ENCODE results near the gene ANGPTL4. TPM values are rescaled to one million over a fixed set of nuclear protein-coding genes. Genes with fewer than 3 reads are reported as not detected.

Gene ANGPTL4
- total and polyA plus RNA-seq, 9 of the 15 experiments (the other 6 are each of a cell fraction or from before 2014, with no cell fraction given): 0.05 to 0.77 (median 0.22) TPM; not detected in 4

DNA sequence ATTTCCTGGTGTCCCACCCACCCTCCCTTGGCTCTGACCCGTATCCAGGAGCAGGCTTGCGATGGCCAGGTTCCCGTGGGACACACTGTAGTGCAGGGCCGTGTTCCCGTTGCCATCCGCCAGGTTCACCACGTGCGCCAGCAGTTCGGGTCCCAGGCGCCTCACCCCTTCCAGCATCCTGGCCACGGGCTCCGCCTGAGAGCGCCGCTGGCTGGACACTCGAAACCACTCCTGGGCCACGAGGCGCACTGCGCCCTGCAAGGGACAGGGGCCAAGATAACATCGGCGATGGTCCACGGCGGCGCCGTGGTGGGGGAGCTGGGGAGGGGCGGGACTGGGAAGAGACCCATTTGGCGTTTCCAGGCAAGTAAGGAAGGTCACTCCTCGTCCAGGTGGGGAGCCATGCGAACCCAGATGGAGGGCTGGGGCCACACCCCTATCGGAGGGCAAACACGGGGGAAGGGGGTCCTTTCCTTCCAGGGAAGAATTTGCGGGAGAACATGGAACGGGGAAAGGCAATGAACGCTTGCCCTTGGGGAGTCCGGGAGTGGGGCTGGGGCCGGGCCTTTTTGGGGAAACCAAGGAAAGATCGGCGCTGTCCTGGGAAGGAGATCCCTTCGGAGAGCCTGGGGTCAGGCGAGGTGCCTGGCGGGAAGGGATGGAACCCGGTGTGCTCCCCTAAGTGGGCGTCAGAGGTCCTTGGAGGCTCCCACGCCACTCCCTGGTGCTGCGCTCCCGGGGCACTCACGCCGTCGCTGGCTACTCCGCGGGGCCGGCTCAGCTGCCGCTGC is 30.8 kb upstream of the ANGPTL4 start:
- no peak for FAIRE-seq
- no TSS peak for BruUV-seq (replicated peaks)
- CTCF ChIA-PET (ENCODE audit: low intra/inter-chr PET ratio): no interaction called here

More for the DNA sequence above, 30.8 kb upstream of the ANGPTL4 start:
- Histone ChIP-seq H3K27me3 (ENCODE audit: control insufficient read depth in 2 of 2, insufficient read depth in 2 of 2, low read length in 2 of 2) (peaks cover 13 to 33% of the 10 kb centered on the region in 2 experiments; a peak in 4 of 5 replicates), H3K79me2 (ENCODE audit: control insufficient read depth, insufficient read depth, low read length) (no peaks in the 10 kb centered on the region), H3K4me1 (replicated peaks in 1 of 2; ENCODE audit: control insufficient read depth in 2 of 2, insufficient read depth in 2 of 2, low read length in 2 of 2) (peaks cover 0 to 34% of the 10 kb centered on the region in 2 experiments; a peak in 3 of 5 replicates), H3K9me1 (ENCODE audit: control insufficient read depth, insufficient read depth, low read length) (no peaks in the 10 kb centered on the region), H3K9ac (ENCODE audit: insufficient read depth in 1 of 2, low read depth in 2 of 2, low read length in 2 of 2) (no peak overlapping the region; a peak in 1 of 4 replicates), H3K9me3 (replicated peaks; ENCODE audit: control insufficient read depth, insufficient read depth, low read depth, low read length) (no peaks in the 10 kb centered on the region), H3K4me2 (ENCODE audit: insufficient read depth, low read length) (no peak overlapping the region), H3K36me3 (ENCODE audit: control insufficient read depth, insufficient read depth, low read length) (no peaks in the 10 kb centered on the region), H2AFZ (ENCODE audit: low read depth, low read length) (no peak overlapping the region), H3K4me3 (no peak overlapping the region), H3K27ac (ENCODE audit: extremely low read depth, low read depth, low read length) (no peak overlapping the region), H4K20me1 (replicated peaks; ENCODE audit: control insufficient read depth, insufficient read depth, low read length) (no peaks in the 10 kb centered on the region)
- DNase-seq (ENCODE audit: extremely low read depth in 1 of 4, low spot score in 3 of 4) (peak in 1 of 4 experiments; percentile 22), ATAC-seq (no peak)
- POLR2A ChIA-PET: interaction anchor here (0.6 to 3.8 kb wide), 4 partner anchors 10 to 53 kb away, joined by 3 to 34 read pairs (median 8); no protein-coding TSS in a partner anchor
- intact Hi-C loops (cut with micrococcal nuclease) (no loop called here), in situ Hi-C loops (cut with MboI) (no loop called here)
- 31% methylated on average over 33 of the region's 52 CpGs for WGBS (ENCODE audit: insufficient coverage, low coverage, missing lambda C conversion rate)
- TF ChIP-seq TAF7 (tag; IDR thresholded peaks at IDR 0.05) (no peak), ZNF830 (CRISPR knock-in tag; IDR thresholded peaks at IDR 0.05) (no peak), POU5F1 (IDR thresholded peaks at IDR 0.05; ENCODE audit: borderline replicate concordance, low read depth, low read length, partially characterized antibody) (no peak), STAG1 (CRISPR knock-in tag; IDR thresholded peaks at IDR 0.05; ENCODE audit: borderline replicate concordance) (no peak), SMAD2 (IDR thresholded peaks at IDR 0.05; ENCODE audit: low read depth, low read length) (no peak), GATAD2B (IDR thresholded peaks at IDR 0.05; ENCODE audit: borderline replicate concordance) (no peak)
- TF ChIP-seq, protein P1, sequence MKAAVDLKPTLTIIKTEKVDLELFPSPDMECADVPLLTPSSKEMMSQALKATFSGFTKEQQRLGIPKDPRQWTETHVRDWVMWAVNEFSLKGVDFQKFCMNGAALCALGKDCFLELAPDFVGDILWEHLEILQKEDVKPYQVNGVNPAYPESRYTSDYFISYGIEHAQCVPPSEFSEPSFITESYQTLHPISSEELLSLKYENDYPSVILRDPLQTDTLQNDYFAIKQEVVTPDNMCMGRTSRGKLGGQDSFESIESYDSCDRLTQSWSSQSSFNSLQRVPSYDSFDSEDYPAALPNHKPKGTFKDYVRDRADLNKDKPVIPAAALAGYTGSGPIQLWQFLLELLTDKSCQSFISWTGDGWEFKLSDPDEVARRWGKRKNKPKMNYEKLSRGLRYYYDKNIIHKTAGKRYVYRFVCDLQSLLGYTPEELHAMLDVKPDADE (conservative IDR thresholded peaks at IDR 0.05; ENCODE audit: control insufficient read depth, low read depth, low read length): no peak
- TF ChIP-seq, protein P2, sequence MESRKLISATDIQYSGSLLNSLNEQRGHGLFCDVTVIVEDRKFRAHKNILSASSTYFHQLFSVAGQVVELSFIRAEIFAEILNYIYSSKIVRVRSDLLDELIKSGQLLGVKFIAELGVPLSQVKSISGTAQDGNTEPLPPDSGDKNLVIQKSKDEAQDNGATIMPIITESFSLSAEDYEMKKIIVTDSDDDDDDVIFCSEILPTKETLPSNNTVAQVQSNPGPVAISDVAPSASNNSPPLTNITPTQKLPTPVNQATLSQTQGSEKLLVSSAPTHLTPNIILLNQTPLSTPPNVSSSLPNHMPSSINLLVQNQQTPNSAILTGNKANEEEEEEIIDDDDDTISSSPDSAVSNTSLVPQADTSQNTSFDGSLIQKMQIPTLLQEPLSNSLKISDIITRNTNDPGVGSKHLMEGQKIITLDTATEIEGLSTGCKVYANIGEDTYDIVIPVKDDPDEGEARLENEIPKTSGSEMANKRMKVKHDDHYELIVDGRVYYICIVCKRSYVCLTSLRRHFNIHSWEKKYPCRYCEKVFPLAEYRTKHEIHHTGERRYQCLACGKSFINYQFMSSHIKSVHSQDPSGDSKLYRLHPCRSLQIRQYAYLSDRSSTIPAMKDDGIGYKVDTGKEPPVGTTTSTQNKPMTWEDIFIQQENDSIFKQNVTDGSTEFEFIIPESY (CRISPR knock-in tag; IDR thresholded peaks at IDR 0.05): peak; percentile 37; the same call in 1 of the 2 replicates
